ENCODE data around the gene CRELD2.

Gene CRELD2

GRCh38 chr22:49970528-49971231 is 52.2 kb downstream of the CRELD2 start:
- DNase-seq = peak; percentile 95

GRCh38 chr22:49971232-49972162 is 53.1 kb downstream of the CRELD2 start:
- peak; percentile 66 for DNase-seq

- no peak for DNase-seq
Observed at GRCh38 chr22:49972163-49973017, 54.0 kb downstream of the CRELD2 start.

- no peak for DNase-seq
Observed at GRCh38 chr22:49973018-49973961, 54.9 kb downstream of the CRELD2 start.

- DNase-seq = no peak
Observed at GRCh38 chr22:49975543-49976389, 57.3 kb downstream of the CRELD2 start.

- peak; percentile 59 for DNase-seq
Observed at GRCh38 chr22:49976439-49977175, 58.2 kb downstream of the CRELD2 start.
